SJSA1 (cell line): Measurements from ENCODE around the gene GYS1. TPM values are rescaled to one million over a fixed set of nuclear protein-coding genes. Genes with fewer than 3 reads are reported as not detected.

Source experiments
- DNase-seq, 2 experiments: peaks; one replicate each; pipeline ENCODE4 v3.0.0-alpha.2; 2015 to 2020; ENCODE audit warnings: low spot score in 2 of 2, low read depth in 1 of 2
- H3K27ac ChIP-seq: fragments of 250-450 bp; sonication (Bioruptor Pico); 2 replicates; pipeline ENCODE4 v1.5.1; 2020; ENCODE audit warnings: mild to moderate bottlenecking, moderate library complexity
- H3K27me3 ChIP-seq: fragments of 250-450 bp; sonication (Bioruptor Pico); replicated peaks from 2 replicates; pipeline ENCODE4 v1.5.1; 2020; ENCODE audit warnings: mild to moderate bottlenecking, moderate library complexity
- H3K36me3 ChIP-seq: fragments of 250-450 bp; sonication (Bioruptor Pico); 2 replicates; pipeline ENCODE4 v1.5.1; 2020; ENCODE audit warnings: mild to moderate bottlenecking
- H3K4me1 ChIP-seq: fragments of 250-450 bp; sonication (Bioruptor Pico); replicated peaks from 2 replicates; pipeline ENCODE4 v1.6.1; 2021; ENCODE audit warnings: mild to moderate bottlenecking
- H3K4me3 ChIP-seq: fragments of 250-450 bp; sonication (Bioruptor Pico); 2 replicates; pipeline ENCODE4 v1.5.1; 2020; ENCODE audit warnings: mild to moderate bottlenecking
- H3K9me3 ChIP-seq: fragments of 250-450 bp; sonication (Bioruptor Pico); replicated peaks from 2 replicates; pipeline ENCODE4 v1.5.1; 2020; ENCODE audit warnings: mild to moderate bottlenecking
- total RNA-seq: library from RNA; depleted of rRNA; stranded (reverse); fragments of >200 nt; shearing (Covaris generic); gene quantifications from 2 replicates; pipeline ENCODE4 v1.2.3, GENCODE V29; 2014

Gene GYS1
- total RNA-seq, 1 experiment from 2014 or later = 38.2 TPM

DNA sequence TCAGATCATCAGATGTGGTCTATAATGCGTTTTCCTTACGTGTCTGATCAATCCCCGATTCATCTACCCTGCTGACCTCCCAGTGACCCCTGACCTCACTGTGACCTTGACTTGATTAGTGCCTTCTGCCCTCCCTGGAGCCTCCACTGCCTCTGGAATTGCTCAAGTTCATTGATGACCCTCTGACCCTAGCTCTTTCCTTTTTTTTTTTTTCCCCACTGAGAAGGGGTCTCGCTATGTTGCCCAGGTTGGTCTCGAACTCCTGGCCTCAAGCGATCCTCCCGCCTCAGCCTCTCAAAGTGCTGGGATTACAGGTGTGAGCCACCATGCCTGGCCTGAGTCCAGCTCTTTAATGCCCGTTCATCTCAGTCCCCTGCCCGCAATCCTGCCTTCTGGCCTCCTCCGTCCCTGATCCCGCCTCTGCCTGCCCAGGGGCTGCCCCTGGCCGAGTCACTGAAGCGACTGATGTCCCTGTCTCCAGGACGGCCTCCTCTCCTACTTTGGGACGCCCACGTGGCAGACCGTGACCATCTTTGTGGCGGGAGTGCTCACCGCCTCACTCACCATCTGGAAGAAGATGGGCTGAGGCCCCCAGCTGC, 32.0 kb downstream of the GYS1 start:
- no peak overlapping the region for H3K4me3 ChIP-seq
- H3K36me3 ChIP-seq = peaks cover 31% of the 10 kb centered on the region
- peaks cover 30% of the 10 kb centered on the region for H3K4me1 ChIP-seq
- no peaks in the 10 kb centered on the region; the same call in 1 of the 2 replicates for H3K9me3 ChIP-seq
- no peaks in the 10 kb centered on the region for H3K27me3 ChIP-seq
- no peak overlapping the region for H3K27ac ChIP-seq
- no peak for DNase-seq

- Histone ChIP-seq H3K9me3 (no peaks in the 10 kb centered on the region; the same call in 1 of the 2 replicates), H3K27ac (no peak overlapping the region), H3K4me1 (peaks cover 40% of the 10 kb centered on the region), H3K36me3 (peaks cover 37% of the 10 kb centered on the region), H3K4me3 (no peak overlapping the region), H3K27me3 (no peaks in the 10 kb centered on the region)
- no peak for DNase-seq
Observed at GRCh38 chr19:48959341-48960239, 33.5 kb downstream of the GYS1 start.

- H3K9me3 ChIP-seq = no peaks in the 10 kb centered on the region; the same call in 1 of the 2 replicates
- H3K4me1 ChIP-seq = peaks cover 25% of the 10 kb centered on the region
- H3K27ac ChIP-seq = no peak overlapping the region
- H3K4me3 ChIP-seq = no peak overlapping the region
- DNase-seq = no peak
- peaks cover 35% of the 10 kb centered on the region for H3K36me3 ChIP-seq
- no peaks in the 10 kb centered on the region for H3K27me3 ChIP-seq
Observed at GRCh38 chr19:48958006-48958405, 35.1 kb downstream of the GYS1 start.

GRCh38 chr19:48955308-48955958, 37.7 kb downstream of the GYS1 start:
- Histone ChIP-seq H3K36me3 (peaks cover 25% of the 10 kb centered on the region), H3K4me3 (peak overlapping the region; percentile 79), H3K27me3 (no peaks in the 10 kb centered on the region), H3K4me1 (peaks cover 27% of the 10 kb centered on the region), H3K9me3 (no peaks in the 10 kb centered on the region), H3K27ac (peak overlapping the region; percentile 80)
- no peak for DNase-seq

- no peaks in the 10 kb centered on the region for H3K27me3 ChIP-seq
Observed at GRCh38 chr19:48954595-48955307, 38.4 kb downstream of the GYS1 start, which contains the start of gene BAX. BAX (plus strand) TSS chr19:48954875; CDS start chr19:48954929, 54 bp downstream.

DNA sequence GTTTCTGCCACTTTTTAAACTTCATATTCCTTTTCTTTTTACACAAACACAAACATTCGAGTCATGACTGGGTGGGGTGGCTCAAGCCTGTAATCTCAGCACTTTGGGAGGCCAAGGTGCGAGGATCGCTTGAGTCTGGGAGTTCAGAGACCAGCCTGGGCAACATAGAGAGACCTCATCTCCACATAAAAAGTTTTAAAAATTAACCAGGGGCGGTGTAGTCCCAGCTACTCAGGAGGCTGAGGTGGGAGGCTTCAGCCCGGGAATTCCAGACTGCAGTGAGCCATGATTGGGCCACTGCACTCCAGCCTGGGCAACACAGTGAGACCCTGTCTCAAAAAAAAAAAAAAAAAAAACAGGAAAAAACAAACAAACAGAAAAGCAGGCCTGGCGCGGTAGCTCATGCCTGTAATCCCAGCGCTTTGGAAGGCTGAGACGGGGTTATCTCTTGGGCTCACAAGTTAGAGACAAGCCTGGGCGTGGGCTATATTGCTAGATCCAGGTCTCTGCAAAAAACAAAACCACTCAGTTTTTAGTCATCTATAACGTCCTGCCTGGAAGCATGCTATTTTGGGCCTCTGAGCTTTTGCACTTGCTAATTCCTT, 39.0 kb downstream of the GYS1 start:
- Histone ChIP-seq H3K4me3 (peak overlapping the region; percentile 79), H3K4me1 (peaks cover 27% of the 10 kb centered on the region), H3K27me3 (no peaks in the 10 kb centered on the region), H3K9me3 (no peaks in the 10 kb centered on the region), H3K36me3 (peaks cover 22% of the 10 kb centered on the region), H3K27ac (no peak overlapping the region)
- DNase-seq = no peak

More at GRCh38 chr19:48954595-48955307, 38.4 kb downstream of the GYS1 start, which contains the start of gene BAX:
- peak within 1 kb of the TSS; percentile 80 for H3K27ac ChIP-seq
- DNase-seq = peak; percentile 87 to 97
- H3K9me3 ChIP-seq = no peaks in the 10 kb centered on the region
- peaks cover 27% of the 10 kb centered on the region for H3K4me1 ChIP-seq
- H3K4me3 ChIP-seq = peak within 1 kb of the TSS; percentile 79
- peaks cover 22% of the 10 kb centered on the region for H3K36me3 ChIP-seq

GRCh38 chr19:48953141-48953540, 40.0 kb downstream of the GYS1 start:
- Histone ChIP-seq H3K4me3 (no peak overlapping the region), H3K4me1 (peaks cover 27% of the 10 kb centered on the region), H3K36me3 (peaks cover 22% of the 10 kb centered on the region), H3K9me3 (no peaks in the 10 kb centered on the region), H3K27ac (no peak overlapping the region), H3K27me3 (no peaks in the 10 kb centered on the region)
- DNase-seq = no peak

DNA sequence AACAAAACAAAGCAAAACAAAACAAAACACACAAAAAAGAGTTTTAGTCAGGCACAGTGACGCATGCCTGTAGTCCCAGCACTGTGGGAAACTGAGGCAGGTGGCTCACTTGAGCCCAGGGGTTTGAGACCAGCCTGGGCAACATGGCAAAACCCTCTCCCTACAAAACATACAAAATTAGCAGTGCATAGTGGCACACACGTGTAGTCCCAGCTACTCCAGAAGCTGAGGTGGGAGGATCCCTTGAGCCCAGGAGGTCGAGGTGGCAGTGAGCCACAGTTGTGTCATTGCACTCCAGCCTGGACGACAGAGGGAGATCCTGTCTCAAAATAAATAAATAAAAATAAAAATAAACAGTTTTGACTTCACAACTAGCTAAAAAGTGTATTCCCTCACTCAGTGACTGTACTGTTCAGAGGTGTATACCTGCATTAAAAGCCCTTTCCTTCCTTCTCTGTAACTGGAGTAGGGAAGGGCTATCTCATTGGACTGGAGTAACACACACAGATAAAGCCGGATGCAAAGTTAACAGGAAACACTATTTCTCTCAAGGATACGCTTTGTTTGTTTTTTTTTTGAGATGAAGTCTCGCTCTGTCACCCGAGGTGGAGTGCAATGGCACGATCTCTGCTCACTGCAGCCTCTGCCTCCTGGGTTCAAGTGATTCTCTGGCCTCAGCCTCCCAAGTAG, 42.1 kb downstream of the GYS1 start:
- peak in 1 of 2 experiments; percentile 39 for DNase-seq
- Histone ChIP-seq H3K4me1 (peaks cover 24% of the 10 kb centered on the region), H3K27me3 (no peaks in the 10 kb centered on the region), H3K27ac (no peak overlapping the region), H3K9me3 (no peaks in the 10 kb centered on the region), H3K36me3 (peaks cover 13% of the 10 kb centered on the region), H3K4me3 (no peak overlapping the region)

DNA sequence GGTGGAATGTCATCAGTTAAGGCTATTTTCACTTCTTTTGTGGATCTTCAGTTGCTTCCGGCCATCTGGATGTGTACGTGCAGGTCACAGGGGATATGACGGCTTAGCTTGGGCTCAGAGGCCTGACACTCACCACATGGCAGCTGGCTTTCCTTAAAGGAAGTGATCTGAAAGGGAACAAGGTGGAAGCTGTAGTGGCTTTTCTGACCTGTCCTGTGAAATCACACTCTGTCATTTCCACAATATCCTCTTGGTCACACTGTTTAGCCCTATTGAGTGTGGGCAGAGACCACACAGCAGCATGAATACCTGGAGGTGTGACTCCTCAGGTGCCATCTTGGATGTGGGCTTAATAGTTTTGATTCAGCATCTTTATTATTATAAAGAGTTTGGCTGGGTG, 43.0 kb downstream of the GYS1 start:
- DNase-seq = no peak
- Histone ChIP-seq H3K4me3 (no peak overlapping the region), H3K4me1 (peaks cover 15% of the 10 kb centered on the region), H3K27me3 (no peaks in the 10 kb centered on the region), H3K27ac (no peak overlapping the region), H3K9me3 (no peaks in the 10 kb centered on the region), H3K36me3 (peaks cover 5% of the 10 kb centered on the region; the same call in 1 of the 2 replicates)

- Histone ChIP-seq H3K9me3 (no peaks in the 10 kb centered on the region), H3K27me3 (no peaks in the 10 kb centered on the region), H3K4me1 (peaks cover 13% of the 10 kb centered on the region), H3K36me3 (no peaks in the 10 kb centered on the region), H3K27ac (no peak overlapping the region), H3K4me3 (no peak overlapping the region)
- DNase-seq = no peak
Observed at GRCh38 chr19:48947258-48947542, 45.9 kb downstream of the GYS1 start.

DNA sequence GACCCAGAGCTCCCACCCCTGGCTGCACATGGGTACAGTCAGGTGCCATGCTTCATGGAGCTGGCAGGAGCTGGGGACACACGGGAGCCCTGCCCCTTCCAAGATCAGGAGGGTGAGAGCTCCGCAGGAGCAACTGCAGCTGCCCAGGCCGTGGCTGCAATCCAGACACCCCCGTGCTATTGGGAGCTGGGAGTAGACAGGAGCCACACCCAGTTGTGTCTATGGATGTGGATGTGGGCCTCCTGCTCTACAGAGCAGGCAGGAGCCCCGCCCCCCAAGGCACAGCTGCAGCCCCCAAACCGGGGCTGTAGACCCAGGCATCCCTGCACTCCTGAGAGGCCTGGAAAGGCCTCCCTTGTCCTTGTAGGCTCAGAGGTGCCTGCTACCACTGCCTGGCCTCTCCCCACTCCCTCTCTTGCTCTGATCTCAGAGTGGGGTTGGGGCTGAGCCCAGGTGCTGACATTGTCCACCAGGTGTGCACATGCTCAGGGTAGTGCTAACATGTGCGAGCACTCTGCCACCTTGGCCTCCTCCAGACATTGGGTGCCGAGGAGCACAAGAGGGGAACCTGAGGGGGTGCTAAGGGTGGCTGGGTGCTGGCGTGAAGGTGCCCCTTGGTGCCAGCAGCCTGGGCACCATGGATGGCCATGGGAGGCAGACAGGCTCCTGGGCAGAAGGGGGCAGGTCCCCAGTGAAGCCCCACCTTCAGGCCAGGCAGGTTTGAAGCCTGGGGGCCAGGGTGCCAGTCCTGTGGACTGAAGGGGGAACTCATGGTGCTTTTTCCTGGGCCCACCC, 46.4 kb downstream of the GYS1 start:
- Histone ChIP-seq H3K4me3 (no peak overlapping the region), H3K9me3 (no peaks in the 10 kb centered on the region), H3K4me1 (peaks cover 12% of the 10 kb centered on the region), H3K27ac (no peak overlapping the region), H3K27me3 (no peaks in the 10 kb centered on the region), H3K36me3 (no peaks in the 10 kb centered on the region)
- DNase-seq = no peak

- no peaks in the 10 kb centered on the region for H3K36me3 ChIP-seq
- DNase-seq = no peak
- peaks cover 4% of the 10 kb centered on the region for H3K4me1 ChIP-seq
- no peak overlapping the region for H3K27ac ChIP-seq
- H3K27me3 ChIP-seq = no peaks in the 10 kb centered on the region
- H3K4me3 ChIP-seq = no peak overlapping the region
- H3K9me3 ChIP-seq = no peaks in the 10 kb centered on the region
Observed at GRCh38 chr19:48945817-48946216, 47.3 kb downstream of the GYS1 start.
